Prostate gland (tissue), 1 donor: ENCODE measurements around the gene ARMC2.

Source experiments
- POLR2A ChIP-seq: fragments of 450-650 bp; IDR thresholded peaks from one replicate; pipeline ENCODE4 v1.6.1; 2016; ENCODE audit warnings: antibody characterized with exemption, mild to moderate bottlenecking
- POLR2AphosphoS5 ChIP-seq: sonication (generic); formaldehyde crosslinking; IDR thresholded peaks from one replicate; pipeline ENCODE4 v1.6.1; 2017; ENCODE audit warnings: antibody characterized with exemption

- TF ChIP-seq POLR2A, result no peak
- no peak for TF ChIP-seq POLR2AphosphoS5
These were observed 105.5 kb downstream of the ARMC2 start for GRCh38 chr6:108953681-108954080.
